HL-60 (cell line): ENCODE data around the gene NR2E1.

ENCODE experiments used
- DNase-seq, 2 experiments: peaks; one replicate each; pipeline ENCODE4 v3.0.0-alpha.2; 2010 to 2020; ENCODE audit warnings: low read depth in 1 of 2, low spot score in 1 of 2
- H3K27ac ChIP-seq: fragments of 250-450 bp; sonication (Bioruptor Pico); replicated peaks from 2 replicates; pipeline ENCODE4 v1.5.1; 2020; ENCODE audit warnings: mild to moderate bottlenecking, moderate library complexity
- H3K27me3 ChIP-seq: fragments of 250-450 bp; sonication (Bioruptor Pico); 2 replicates; pipeline ENCODE4 v1.5.1; 2021; ENCODE audit warnings: mild to moderate bottlenecking, moderate library complexity; ENCODE audit not compliant: insufficient read depth, poor library complexity, severe bottlenecking
- H3K4me3 ChIP-seq: replicated peaks from 2 replicates; pipeline ENCODE4 v1.5.1; 2011; ENCODE audit warnings: mild to moderate bottlenecking, control low read depth, low read length; ENCODE audit not compliant: insufficient read depth
- GABPA ChIP-seq: IDR thresholded peaks from 2 replicates; pipeline ENCODE4 v1.6.1; 2012; ENCODE audit warnings: low read depth
- POLR2AphosphoS5 ChIP-seq: IDR thresholded peaks from 2 replicates; pipeline ENCODE4 v1.6.1; 2012; ENCODE audit warnings: low read depth
- SPI1 ChIP-seq: IDR thresholded peaks from 2 replicates; pipeline ENCODE4 v1.6.1; 2012; ENCODE audit warnings: low read depth, mild to moderate bottlenecking, borderline replicate concordance
- TF ChIP-seq, protein P1 (sequence below): IDR thresholded peaks from one replicate; pipeline ENCODE4 v1.5.1; 2011; ENCODE audit warnings: low read length, control low read depth, inconsistent platforms; ENCODE audit not compliant: insufficient read depth
- TF ChIP-seq, protein P2 (sequence below): IDR thresholded peaks from 2 replicates; pipeline ENCODE4 v1.6.1; 2012; ENCODE audit warnings: low read depth; ENCODE audit not compliant: insufficient replicate concordance

Gene NR2E1

GRCh38 chr6:108118359-108118724 is 47.5 kb upstream of the NR2E1 start:
- Histone ChIP-seq H3K27me3 (peaks cover 64% of the 10 kb centered on the region), H3K4me3 (peak overlapping the region; percentile 55), H3K27ac (no peak overlapping the region)
- TF ChIP-seq GABPA, result no peak
- TF ChIP-seq, protein P1, sequence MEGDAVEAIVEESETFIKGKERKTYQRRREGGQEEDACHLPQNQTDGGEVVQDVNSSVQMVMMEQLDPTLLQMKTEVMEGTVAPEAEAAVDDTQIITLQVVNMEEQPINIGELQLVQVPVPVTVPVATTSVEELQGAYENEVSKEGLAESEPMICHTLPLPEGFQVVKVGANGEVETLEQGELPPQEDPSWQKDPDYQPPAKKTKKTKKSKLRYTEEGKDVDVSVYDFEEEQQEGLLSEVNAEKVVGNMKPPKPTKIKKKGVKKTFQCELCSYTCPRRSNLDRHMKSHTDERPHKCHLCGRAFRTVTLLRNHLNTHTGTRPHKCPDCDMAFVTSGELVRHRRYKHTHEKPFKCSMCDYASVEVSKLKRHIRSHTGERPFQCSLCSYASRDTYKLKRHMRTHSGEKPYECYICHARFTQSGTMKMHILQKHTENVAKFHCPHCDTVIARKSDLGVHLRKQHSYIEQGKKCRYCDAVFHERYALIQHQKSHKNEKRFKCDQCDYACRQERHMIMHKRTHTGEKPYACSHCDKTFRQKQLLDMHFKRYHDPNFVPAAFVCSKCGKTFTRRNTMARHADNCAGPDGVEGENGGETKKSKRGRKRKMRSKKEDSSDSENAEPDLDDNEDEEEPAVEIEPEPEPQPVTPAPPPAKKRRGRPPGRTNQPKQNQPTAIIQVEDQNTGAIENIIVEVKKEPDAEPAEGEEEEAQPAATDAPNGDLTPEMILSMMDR, result no peak
- no peak for TF ChIP-seq SPI1
- TF ChIP-seq, protein P2, sequence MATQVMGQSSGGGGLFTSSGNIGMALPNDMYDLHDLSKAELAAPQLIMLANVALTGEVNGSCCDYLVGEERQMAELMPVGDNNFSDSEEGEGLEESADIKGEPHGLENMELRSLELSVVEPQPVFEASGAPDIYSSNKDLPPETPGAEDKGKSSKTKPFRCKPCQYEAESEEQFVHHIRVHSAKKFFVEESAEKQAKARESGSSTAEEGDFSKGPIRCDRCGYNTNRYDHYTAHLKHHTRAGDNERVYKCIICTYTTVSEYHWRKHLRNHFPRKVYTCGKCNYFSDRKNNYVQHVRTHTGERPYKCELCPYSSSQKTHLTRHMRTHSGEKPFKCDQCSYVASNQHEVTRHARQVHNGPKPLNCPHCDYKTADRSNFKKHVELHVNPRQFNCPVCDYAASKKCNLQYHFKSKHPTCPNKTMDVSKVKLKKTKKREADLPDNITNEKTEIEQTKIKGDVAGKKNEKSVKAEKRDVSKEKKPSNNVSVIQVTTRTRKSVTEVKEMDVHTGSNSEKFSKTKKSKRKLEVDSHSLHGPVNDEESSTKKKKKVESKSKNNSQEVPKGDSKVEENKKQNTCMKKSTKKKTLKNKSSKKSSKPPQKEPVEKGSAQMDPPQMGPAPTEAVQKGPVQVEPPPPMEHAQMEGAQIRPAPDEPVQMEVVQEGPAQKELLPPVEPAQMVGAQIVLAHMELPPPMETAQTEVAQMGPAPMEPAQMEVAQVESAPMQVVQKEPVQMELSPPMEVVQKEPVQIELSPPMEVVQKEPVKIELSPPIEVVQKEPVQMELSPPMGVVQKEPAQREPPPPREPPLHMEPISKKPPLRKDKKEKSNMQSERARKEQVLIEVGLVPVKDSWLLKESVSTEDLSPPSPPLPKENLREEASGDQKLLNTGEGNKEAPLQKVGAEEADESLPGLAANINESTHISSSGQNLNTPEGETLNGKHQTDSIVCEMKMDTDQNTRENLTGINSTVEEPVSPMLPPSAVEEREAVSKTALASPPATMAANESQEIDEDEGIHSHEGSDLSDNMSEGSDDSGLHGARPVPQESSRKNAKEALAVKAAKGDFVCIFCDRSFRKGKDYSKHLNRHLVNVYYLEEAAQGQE, result no peak
- no peak for TF ChIP-seq POLR2AphosphoS5
- no peak for DNase-seq

GRCh38 chr6:108118810-108119768 is 46.7 kb upstream of the NR2E1 start:
- no peak for DNase-seq
- TF ChIP-seq GABPA (no peak), SPI1 (no peak), POLR2AphosphoS5 (no peak)
- TF ChIP-seq, protein P2, result no peak
- TF ChIP-seq, protein P1, result no peak
- Histone ChIP-seq H3K27ac (no peak overlapping the region), H3K4me3 (peak overlapping the region; percentile 11), H3K27me3 (peaks cover 67% of the 10 kb centered on the region)

DNA sequence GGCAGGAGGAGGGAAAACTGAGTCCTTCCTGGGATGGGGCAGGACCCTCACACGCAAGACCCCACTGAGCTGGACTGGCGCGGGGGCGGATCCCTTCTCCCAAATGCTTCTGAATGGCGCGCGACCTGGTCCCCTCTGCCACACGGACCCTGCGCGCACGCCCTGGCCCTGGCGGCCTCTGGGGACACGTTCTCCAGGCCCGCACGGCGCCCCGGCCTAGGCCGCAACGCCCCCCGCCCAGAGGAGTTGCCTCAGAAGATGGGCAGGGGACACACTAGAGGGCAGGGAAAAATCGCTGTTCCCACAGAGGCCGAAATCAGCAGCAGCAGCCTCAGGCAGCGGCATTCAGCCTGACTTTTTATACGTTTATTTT is 46.1 kb upstream of the NR2E1 start:
- no peak for DNase-seq
- no peak overlapping the region for H3K27ac ChIP-seq
- TF ChIP-seq, protein P1, result no peak
- TF ChIP-seq GABPA (no peak), SPI1 (no peak), POLR2AphosphoS5 (no peak)
- TF ChIP-seq, protein P2, result no peak
- H3K4me3 ChIP-seq, result no peak overlapping the region
- H3K27me3 ChIP-seq, result peaks cover 69% of the 10 kb centered on the region
